HEK293 (cell line): ENCODE measurements around the gene UBASH3B.

Experiments
- CTCF ChIA-PET: fragments of 350-600 bp; formaldehyde crosslinking; extraction: SDS; loops from one replicate; lab custom pipeline; 2021; ENCODE audit warnings: antibody characterized with exemption; lab: Yijun Ruan, JAX
- POLR2A ChIA-PET: fragments of 300-600 bp; formaldehyde crosslinking; extraction: SDS; loops from one replicate; lab custom pipeline; 2020; ENCODE audit warnings: antibody characterized with exemption, inconsistent platforms; lab: Yijun Ruan, JAX
- H3K27ac ChIP-seq: fragments of 200-500 bp; sonication (Bioruptor generic); 2 replicates; pipeline ENCODE4 v1.5.1; 2014; ENCODE audit warnings: low read depth, low read length, control low read depth, inconsistent platforms; ENCODE audit errors: extremely low read depth
- H3K36me3 ChIP-seq, 2 experiments: fragments of 200-500 bp in 1 of 2; sonication (Bioruptor generic) in 1 of 2; 1 replicate in 1 of 2; 2 replicates in 1 of 2; pipeline ENCODE4 v1.5.1; 2014 to 2017; ENCODE audit warnings: inconsistent platforms in 2 of 2, low read length in 2 of 2; ENCODE audit not compliant: control insufficient read depth in 2 of 2, insufficient read depth in 1 of 2
- H3K4me1 ChIP-seq: fragments of 200-500 bp; sonication (Bioruptor generic); 2 replicates; pipeline ENCODE4 v1.5.1; 2014; ENCODE audit warnings: mild to moderate bottlenecking, low read length, inconsistent platforms; ENCODE audit not compliant: control insufficient read depth, insufficient read depth
- H3K4me3 ChIP-seq: 2 replicates; pipeline ENCODE4 v1.5.1; 2011; ENCODE audit warnings: low read depth, mild to moderate bottlenecking, control low read depth, low read length, moderate library complexity
- H3K9me3 ChIP-seq: fragments of 200-500 bp; sonication (Bioruptor generic); 2 replicates; pipeline ENCODE4 v1.5.1; 2014; ENCODE audit warnings: low read depth, low read length, inconsistent platforms; ENCODE audit not compliant: control insufficient read depth, insufficient read depth
- FEZF1 ChIP-seq: fragments of 450-650 bp; formaldehyde crosslinking; IDR thresholded peaks from 2 replicates; pipeline ENCODE4 v1.5.1; 2016; ENCODE audit warnings: missing biosample characterization, missing genetic modification characterization
- GFI1B ChIP-seq: fragments of 450-650 bp; formaldehyde crosslinking; IDR thresholded peaks from 2 replicates; pipeline ENCODE4 v1.5.1; 2016; ENCODE audit warnings: missing biosample characterization, missing genetic modification characterization
- OSR2 ChIP-seq: fragments of 450-650 bp; formaldehyde crosslinking; IDR thresholded peaks from 2 replicates; pipeline ENCODE4 v1.5.1; 2016; ENCODE audit warnings: missing biosample characterization, missing genetic modification characterization
- REPIN1 ChIP-seq: fragments of 450-650 bp; formaldehyde crosslinking; IDR thresholded peaks from 2 replicates; pipeline ENCODE4 v1.5.1; 2017; ENCODE audit warnings: missing biosample characterization, missing genetic modification characterization, low read depth
- SCRT1 ChIP-seq: fragments of 450-650 bp; formaldehyde crosslinking; IDR thresholded peaks from 2 replicates; pipeline ENCODE4 v1.5.1; 2016; ENCODE audit warnings: missing biosample characterization, missing genetic modification characterization, borderline replicate concordance
- SCRT2 ChIP-seq: fragments of 450-650 bp; formaldehyde crosslinking; IDR thresholded peaks from 2 replicates; pipeline ENCODE4 v1.5.1; 2016; ENCODE audit warnings: missing biosample characterization, missing genetic modification characterization
- SP7 ChIP-seq: fragments of 450-650 bp; formaldehyde crosslinking; IDR thresholded peaks from 2 replicates; pipeline ENCODE4 v1.5.1; 2016; ENCODE audit warnings: missing biosample characterization, missing genetic modification characterization
- WT1 ChIP-seq: fragments of 450-650 bp; formaldehyde crosslinking; IDR thresholded peaks from 2 replicates; pipeline ENCODE4 v1.5.1; 2016; ENCODE audit warnings: missing biosample characterization, missing genetic modification characterization
- ZNF10 ChIP-seq: fragments of 450-650 bp; formaldehyde crosslinking; IDR thresholded peaks from 2 replicates; pipeline ENCODE4 v1.5.1; 2017; ENCODE audit warnings: missing biosample characterization, missing genetic modification characterization
- ZNF155 ChIP-seq: fragments of 450-650 bp; formaldehyde crosslinking; IDR thresholded peaks from 2 replicates; pipeline ENCODE4 v1.5.1; 2016; ENCODE audit warnings: missing biosample characterization, missing genetic modification characterization
- ZNF23 ChIP-seq: fragments of 450-650 bp; formaldehyde crosslinking; IDR thresholded peaks from 2 replicates; pipeline ENCODE4 v1.5.1; 2016; ENCODE audit warnings: missing biosample characterization, missing genetic modification characterization, borderline replicate concordance
- ZNF423 ChIP-seq: fragments of 450-650 bp; formaldehyde crosslinking; IDR thresholded peaks from 2 replicates; pipeline ENCODE4 v1.5.1; 2016; ENCODE audit warnings: missing biosample characterization, missing genetic modification characterization
- ZNF518A ChIP-seq: fragments of 450-650 bp; formaldehyde crosslinking; conservative IDR thresholded peaks from 2 replicates; pipeline ENCODE4 v1.5.1; 2016; ENCODE audit warnings: low read depth, missing biosample characterization, missing genetic modification characterization
- ZNF530 ChIP-seq: fragments of 450-650 bp; formaldehyde crosslinking; IDR thresholded peaks from 2 replicates; pipeline ENCODE4 v1.5.1; 2016; ENCODE audit warnings: low read depth, missing biosample characterization, missing genetic modification characterization
- ZNF544 ChIP-seq: fragments of 450-650 bp; formaldehyde crosslinking; IDR thresholded peaks from 2 replicates; pipeline ENCODE4 v1.5.0; 2017; ENCODE audit warnings: missing biosample characterization, missing genetic modification characterization
- ZNF645 ChIP-seq: fragments of 450-650 bp; formaldehyde crosslinking; IDR thresholded peaks from 2 replicates; pipeline ENCODE4; 2016; ENCODE audit warnings: missing biosample characterization, missing genetic modification characterization
- ZNF747 ChIP-seq: fragments of 450-650 bp; formaldehyde crosslinking; IDR thresholded peaks from 2 replicates; pipeline ENCODE4 v1.5.1; 2016; ENCODE audit warnings: missing biosample characterization, missing genetic modification characterization
- ZNF843 ChIP-seq: fragments of 450-650 bp; formaldehyde crosslinking; IDR thresholded peaks from 2 replicates; pipeline ENCODE4 v1.5.1; 2016; ENCODE audit warnings: missing biosample characterization, missing genetic modification characterization
- ZSCAN5A ChIP-seq: fragments of 450-650 bp; formaldehyde crosslinking; IDR thresholded peaks from 2 replicates; pipeline ENCODE4 v1.5.1; 2016; ENCODE audit warnings: missing biosample characterization, missing genetic modification characterization
- TF ChIP-seq, protein P1 (sequence below): fragments of 450-650 bp; IDR thresholded peaks from 2 replicates; pipeline ENCODE4 v1.5.1; 2018; ENCODE audit warnings: missing biosample characterization, mild to moderate bottlenecking, missing genetic modification characterization
- TF ChIP-seq, protein P2 (sequence below): fragments of 450-650 bp; formaldehyde crosslinking; IDR thresholded peaks from 2 replicates; pipeline ENCODE4 v1.5.1; 2016; ENCODE audit warnings: missing biosample characterization, missing genetic modification characterization

The UBASH3B gene

GRCh38 chr11:122661182-122661945 is 5.8 kb downstream of the UBASH3B start:
- Histone ChIP-seq H3K4me1 (peaks cover 6% of the 10 kb centered on the region; the same call in 1 of the 2 replicates), H3K9me3 (no peaks in the 10 kb centered on the region), H3K27ac (no peak overlapping the region), H3K4me3 (no peak overlapping the region), H3K36me3 (no peaks in the 10 kb centered on the region)
- ChIA-PET POLR2A (interaction anchor here (1.1 kb wide), 1 partner anchor 9 kb away, joined by 3 read pairs; no protein-coding TSS in a partner anchor), CTCF (interaction anchor here (0.5 to 1.1 kb wide), 3 partner anchors 94 to 125 kb away, joined by 3 to 5 read pairs (median 3); no protein-coding TSS in a partner anchor)
- TF ChIP-seq, protein P1, sequence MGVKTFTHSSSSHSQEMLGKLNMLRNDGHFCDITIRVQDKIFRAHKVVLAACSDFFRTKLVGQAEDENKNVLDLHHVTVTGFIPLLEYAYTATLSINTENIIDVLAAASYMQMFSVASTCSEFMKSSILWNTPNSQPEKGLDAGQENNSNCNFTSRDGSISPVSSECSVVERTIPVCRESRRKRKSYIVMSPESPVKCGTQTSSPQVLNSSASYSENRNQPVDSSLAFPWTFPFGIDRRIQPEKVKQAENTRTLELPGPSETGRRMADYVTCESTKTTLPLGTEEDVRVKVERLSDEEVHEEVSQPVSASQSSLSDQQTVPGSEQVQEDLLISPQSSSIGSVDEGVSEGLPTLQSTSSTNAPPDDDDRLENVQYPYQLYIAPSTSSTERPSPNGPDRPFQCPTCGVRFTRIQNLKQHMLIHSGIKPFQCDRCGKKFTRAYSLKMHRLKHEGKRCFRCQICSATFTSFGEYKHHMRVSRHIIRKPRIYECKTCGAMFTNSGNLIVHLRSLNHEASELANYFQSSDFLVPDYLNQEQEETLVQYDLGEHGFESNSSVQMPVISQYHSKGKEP (tag by site-specific recombination) = peak; percentile 82
- TF ChIP-seq SCRT1 (tag by site-specific recombination) (peak; percentile 85), ZNF23 (no peak), SCRT2 (peak; percentile 71; the same call in 1 of the 2 replicates), FEZF1 (tag by site-specific recombination) (peak; percentile 90), ZNF423 (tag by site-specific recombination) (no peak), OSR2 (tag by site-specific recombination) (peak; percentile 75), WT1 (tag by site-specific recombination) (no peak), ZNF530 (tag by site-specific recombination) (no peak), SP7 (peak; percentile 79)
- TF ChIP-seq, protein P2, sequence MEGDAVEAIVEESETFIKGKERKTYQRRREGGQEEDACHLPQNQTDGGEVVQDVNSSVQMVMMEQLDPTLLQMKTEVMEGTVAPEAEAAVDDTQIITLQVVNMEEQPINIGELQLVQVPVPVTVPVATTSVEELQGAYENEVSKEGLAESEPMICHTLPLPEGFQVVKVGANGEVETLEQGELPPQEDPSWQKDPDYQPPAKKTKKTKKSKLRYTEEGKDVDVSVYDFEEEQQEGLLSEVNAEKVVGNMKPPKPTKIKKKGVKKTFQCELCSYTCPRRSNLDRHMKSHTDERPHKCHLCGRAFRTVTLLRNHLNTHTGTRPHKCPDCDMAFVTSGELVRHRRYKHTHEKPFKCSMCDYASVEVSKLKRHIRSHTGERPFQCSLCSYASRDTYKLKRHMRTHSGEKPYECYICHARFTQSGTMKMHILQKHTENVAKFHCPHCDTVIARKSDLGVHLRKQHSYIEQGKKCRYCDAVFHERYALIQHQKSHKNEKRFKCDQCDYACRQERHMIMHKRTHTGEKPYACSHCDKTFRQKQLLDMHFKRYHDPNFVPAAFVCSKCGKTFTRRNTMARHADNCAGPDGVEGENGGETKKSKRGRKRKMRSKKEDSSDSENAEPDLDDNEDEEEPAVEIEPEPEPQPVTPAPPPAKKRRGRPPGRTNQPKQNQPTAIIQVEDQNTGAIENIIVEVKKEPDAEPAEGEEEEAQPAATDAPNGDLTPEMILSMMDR (tag by site-specific recombination) = no peak

- ChIA-PET POLR2A (interaction anchor here (1.3 kb wide), 1 partner anchor 8 kb away, joined by 6 read pairs; the partner anchor contains the start of gene UBASH3B), CTCF (interaction anchor here (0.6 to 1.5 kb wide), 5 partner anchors 24 to 328 kb away, joined by 3 to 5 read pairs (median 4); no protein-coding TSS in a partner anchor)
- Histone ChIP-seq H3K4me3 (no peak overlapping the region), H3K4me1 (peaks cover 6% of the 10 kb centered on the region; the same call in 1 of the 2 replicates), H3K9me3 (no peaks in the 10 kb centered on the region), H3K27ac (no peak overlapping the region), H3K36me3 (no peaks in the 10 kb centered on the region)
- TF ChIP-seq ZNF10 (tag by site-specific recombination) (no peak), ZNF518A (tag by site-specific recombination) (no peak), ZNF747 (no peak), REPIN1 (tag by site-specific recombination) (no peak), OSR2 (tag by site-specific recombination) (no peak), ZNF155 (no peak), ZNF544 (tag by site-specific recombination) (no peak), GFI1B (tag by site-specific recombination) (no peak), ZNF645 (tag by site-specific recombination) (no peak), ZNF843 (no peak), ZSCAN5A (no peak)
Observed at GRCh38 chr11:122663056-122663740, 7.7 kb downstream of the UBASH3B start.
